GM12878 (cell line): ENCODE results near the gene CPEB3. TPM values are rescaled to one million over a fixed set of nuclear protein-coding genes. Genes with fewer than 3 reads are reported as not detected.
A peak's percentile ranks its signal among the peaks of the same experiment; 100 is the strongest.

ENCODE experiments used
- ATAC-seq: fragments of 200-7000 bp; cut with Tn5 transposase; 3 replicates; pipeline ENCODE4 v1.9.1; 2020; ENCODE audit warnings: mild to moderate bottlenecking, moderate library complexity
- BruUV-seq: library from RNA; stranded (reverse); fragments of 400-500 nt; replicated peaks from 2 replicates; lab custom pipeline; 2021; lab: Mats Ljungman, UMichigan
- CTCF ChIA-PET: fragments of 300-600 bp; sonication (Branson Sonifier 250); formaldehyde crosslinking; extraction: SDS; loops from one replicate; lab custom pipeline; 2021; ENCODE audit warnings: inconsistent platforms; lab: Yijun Ruan, JAX
- POLR2A ChIA-PET: fragments of 350-600 bp; formaldehyde crosslinking; extraction: SDS; loops from one replicate; lab custom pipeline; 2021; ENCODE audit warnings: inconsistent platforms; lab: Charles Lee
- RAD21 ChIA-PET: fragments of 300-600 bp; sonication (Branson Sonifier 250); formaldehyde crosslinking; loops from one replicate; lab custom pipeline; 2023; ENCODE audit warnings: antibody characterized with exemption; ENCODE audit not compliant: unreplicated experiment; lab: Charles Lee
- SMC1A ChIA-PET: fragments of 300-600 bp; sonication (Branson Sonifier 250); formaldehyde crosslinking; loops from one replicate; lab custom pipeline; 2023; ENCODE audit not compliant: unreplicated experiment, uncharacterized antibody; lab: Charles Lee
- DNase-seq: peaks from one replicate; pipeline ENCODE4 v3.0.0-alpha.2; 2011; ENCODE audit warnings: low read depth, low spot score
- FAIRE-seq: peaks from 3 replicates; lab custom pipeline; 2011; peaks lifted over from hg19 to GRCh38; lab: Jason Lieb, UNC
- H2AFZ ChIP-seq: 2 replicates; pipeline ENCODE4 v1.6.0; 2011; ENCODE audit warnings: low read depth, low read length, control low read depth; ENCODE audit not compliant: control insufficient read depth
- H3K27ac ChIP-seq: 2 replicates; pipeline ENCODE4 v1.5.1; 2011; ENCODE audit warnings: control low read depth; ENCODE audit not compliant: control insufficient read depth, insufficient read depth
- H3K27me3 ChIP-seq, 2 experiments: replicated peaks in 1 of 2; 2 replicates each; pipeline versions ENCODE4 v1.6.0 to v1.6.1; 2011; ENCODE audit warnings: low read length in 1 of 2; ENCODE audit not compliant: control insufficient read depth in 2 of 2, insufficient read depth in 2 of 2
- H3K36me3 ChIP-seq, 2 experiments: 2 replicates each; pipeline ENCODE4 v1.5.1; 2011; ENCODE audit warnings: low read length in 1 of 2; ENCODE audit not compliant: control insufficient read depth in 2 of 2, insufficient read depth in 2 of 2
- H3K4me1 ChIP-seq: 2 replicates; pipeline ENCODE4 v1.6.1; 2011; ENCODE audit warnings: mild to moderate bottlenecking, low read length, moderate library complexity, mixed read lengths; ENCODE audit not compliant: control insufficient read depth, insufficient read depth
- H3K4me2 ChIP-seq: 2 replicates; pipeline ENCODE4 v1.6.0; 2011; ENCODE audit warnings: control low read depth; ENCODE audit not compliant: control insufficient read depth, insufficient read depth
- H3K4me3 ChIP-seq: fragments of 200-600 bp; sonication (generic); 2 replicates; pipeline ENCODE4 v1.5.1; 2016
- H3K79me2 ChIP-seq: 2 replicates; pipeline ENCODE4 v1.6.0; 2011; ENCODE audit warnings: low read length; ENCODE audit not compliant: control insufficient read depth, insufficient read depth
- H3K9ac ChIP-seq: 2 replicates; pipeline ENCODE4 v1.8.0; 2011; ENCODE audit warnings: low read length, control low read depth, mixed read lengths; ENCODE audit not compliant: control insufficient read depth, insufficient read depth
- H3K9me3 ChIP-seq: replicated peaks from 3 replicates; pipeline ENCODE4 v1.5.1; 2011; ENCODE audit warnings: mild to moderate bottlenecking, low read length; ENCODE audit not compliant: control insufficient read depth, insufficient read depth
- H4K20me1 ChIP-seq: 2 replicates; pipeline ENCODE4 v1.6.0; 2011; ENCODE audit not compliant: control insufficient read depth, insufficient read depth
- CREB1 ChIP-seq: IDR thresholded peaks from 2 replicates; pipeline ENCODE4 v1.6.1; 2012; ENCODE audit warnings: low read depth, mild to moderate bottlenecking, inconsistent platforms
- ESRRA ChIP-seq: IDR thresholded peaks from 2 replicates; pipeline ENCODE4 v1.6.1; 2012; ENCODE audit warnings: mild to moderate bottlenecking, low read length, improper control_type of control experiment
- IKZF2 ChIP-seq, 2 experiments: fragments of 450-650 bp; IDR thresholded peaks; 2 replicates each; pipeline ENCODE4 v1.6.1; 2017; ENCODE audit warnings: mild to moderate bottlenecking in 2 of 2, moderate library complexity in 2 of 2
- MEF2B ChIP-seq: fragments of 450-650 bp; IDR thresholded peaks from 2 replicates; pipeline ENCODE4 v1.6.1; 2018; ENCODE audit warnings: mild to moderate bottlenecking, moderate library complexity; ENCODE audit not compliant: partially characterized antibody, poor library complexity, severe bottlenecking
- MYC ChIP-seq: IDR thresholded peaks from 2 replicates; pipeline ENCODE4 v1.6.1; 2011; ENCODE audit warnings: mild to moderate bottlenecking, low read length, moderate library complexity, inconsistent platforms; ENCODE audit not compliant: insufficient read depth, insufficient replicate concordance, insufficient read length, severe bottlenecking
- PBX3 ChIP-seq: IDR thresholded peaks from 2 replicates; pipeline ENCODE4 v1.6.1; 2011; ENCODE audit warnings: mild to moderate bottlenecking, low read depth, low read length, moderate library complexity; ENCODE audit not compliant: insufficient replicate concordance
- RB1 ChIP-seq: fragments of 450-650 bp; formaldehyde crosslinking; IDR thresholded peaks from 2 replicates; pipeline ENCODE4 v1.6.1; 2017; ENCODE audit warnings: mild to moderate bottlenecking, borderline replicate concordance
- SUPT20H ChIP-seq: IDR thresholded peaks from 2 replicates; pipeline ENCODE4 v1.6.1; 2011; ENCODE audit warnings: low read depth, mild to moderate bottlenecking, low read length, moderate library complexity, borderline replicate concordance; ENCODE audit not compliant: control insufficient read depth
- TARDBP ChIP-seq: IDR thresholded peaks from 2 replicates; pipeline ENCODE4 v1.6.1; 2016; ENCODE audit warnings: borderline replicate concordance
- ZNF384 ChIP-seq: IDR thresholded peaks from 2 replicates; pipeline ENCODE4 v1.6.1; 2012; ENCODE audit warnings: low read depth, mild to moderate bottlenecking, low read length, improper control_type of control experiment, borderline replicate concordance
- in situ Hi-C: fragments of 300-500 bp; cut with MboI; formaldehyde crosslinking; loops from 9 replicates; pipeline ENCODE4 v1.14.3; 2018; ENCODE audit warnings: mixed read lengths
- intact Hi-C: fragments of 100-400 bp; cut with micrococcal nuclease; formaldehyde crosslinking; loops from one replicate; pipeline ENCODE4 v1.14.2; 2022; ENCODE audit not compliant: unreplicated experiment
- polyA plus RNA-seq, 11 experiments: library from polyadenylated mRNA; depleted of rRNA in 4 of 11; unstranded in 6 of 11; stranded (reverse) in 5 of 11; fragments of >200 nt; fragmentation: Nextera tagmentation in 4 of 11; fragmentation: Illumina TruSeq in 1 of 11; extraction: Ambion mirVana in 4 of 11; extraction: Trizol in 1 of 11; gene quantifications; 1 replicate in 1 of 11; 2 replicates in 10 of 11; pipeline versions ENCODE4 v1.2.1 to v1.2.3, GENCODE V29; 2011 to 2016; ENCODE audit warnings: inconsistent platforms in 2 of 11, missing spikeins in 2 of 11, low read depth in 1 of 11
- total RNA-seq, 4 experiments: library from RNA; depleted of rRNA in 3 of 4; stranded (reverse); fragments of >200 nt in 3 of 4; fragmentation: Illumina TruSeq in 1 of 4; extraction: Trizol in 1 of 4; gene quantifications; 2 replicates each; pipeline versions ENCODE4 v1.2.1 to v1.2.3, GENCODE V29; 2013 to 2021
- TF ChIP-seq, protein P1 (sequence below): fragments of 450-650 bp; IDR thresholded peaks from 2 replicates; pipeline ENCODE4 v1.6.1; 2016; ENCODE audit warnings: mild to moderate bottlenecking
- TF ChIP-seq, protein P2 (sequence below): IDR thresholded peaks from 2 replicates; pipeline ENCODE4 v1.6.1; 2012; ENCODE audit warnings: low read depth, low read length, improper control_type of control experiment
- TF ChIP-seq, protein P3 (sequence below): fragments of 450-650 bp; formaldehyde crosslinking; IDR thresholded peaks from 2 replicates; pipeline ENCODE4 v1.4.0; 2020; ENCODE audit warnings: mild to moderate bottlenecking, moderate library complexity

CPEB3 gene
- total and polyA plus RNA-seq, 10 of the 15 experiments (the other 5 are each of a cell fraction or from before 2014, with no cell fraction given), result 0.50 to 2.3 (median 1.2) TPM

DNA sequence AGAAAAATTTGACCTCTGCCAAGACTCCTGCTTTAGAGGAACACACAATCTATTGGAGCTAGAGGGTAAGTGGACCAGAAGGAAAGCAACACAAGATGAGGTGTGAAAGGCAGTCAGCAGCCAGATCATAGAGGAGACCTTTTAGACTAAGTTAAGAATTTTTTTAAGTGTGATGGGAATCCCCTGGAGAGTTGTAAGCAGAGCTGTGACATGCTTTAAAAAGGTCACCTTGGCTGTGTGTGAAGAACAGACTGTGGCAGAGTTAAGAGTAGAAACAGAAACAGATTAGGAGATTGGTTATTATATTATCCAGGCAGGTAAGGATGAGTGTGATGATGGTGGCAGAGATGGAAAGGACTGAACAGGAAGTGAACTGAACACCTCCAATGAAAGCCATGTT is 23.5 kb downstream of the CPEB3 start:
- Histone ChIP-seq H3K4me3 (no peak overlapping the region), H3K36me3 (no peaks in the 10 kb centered on the region), H3K27me3 (no peaks in the 10 kb centered on the region), H4K20me1 (no peaks in the 10 kb centered on the region), H3K9ac (no peak overlapping the region), H3K27ac (no peak overlapping the region; the same call in 1 of the 2 replicates), H3K4me1 (peaks cover 21% of the 10 kb centered on the region), H3K79me2 (no peaks in the 10 kb centered on the region), H3K4me2 (no peak overlapping the region), H2AFZ (no peak overlapping the region), H3K9me3 (no peaks in the 10 kb centered on the region)
- ChIA-PET RAD21 (interaction anchor here (0.6 to 1.5 kb wide), 4 partner anchors 20 to 179 kb away, joined by 3 to 5 read pairs (median 3); no protein-coding TSS in a partner anchor), SMC1A (interaction anchor here (0.6 to 1.2 kb wide), 4 partner anchors 11 to 277 kb away, joined by 3 read pairs; partner anchors contain the start of genes CPEB3 and MARCHF5), CTCF (interaction anchor here (0.6 to 1.2 kb wide), 2 partner anchors 20 to 25 kb away, joined by 3 read pairs; no protein-coding TSS in a partner anchor), POLR2A (interaction anchor here (0.5 to 1.5 kb wide), 5 partner anchors 10 to 24 kb away, joined by 3 to 4 read pairs (median 3); partner anchors contain the start of gene MARCHF5)
- in situ Hi-C loops, result no loop called here
- ATAC-seq (peak; percentile 70), FAIRE-seq (no peak), DNase-seq (no peak)
- intact Hi-C loops, result no loop called here
- no TSS peak for BruUV-seq
- TF ChIP-seq, protein P1, sequence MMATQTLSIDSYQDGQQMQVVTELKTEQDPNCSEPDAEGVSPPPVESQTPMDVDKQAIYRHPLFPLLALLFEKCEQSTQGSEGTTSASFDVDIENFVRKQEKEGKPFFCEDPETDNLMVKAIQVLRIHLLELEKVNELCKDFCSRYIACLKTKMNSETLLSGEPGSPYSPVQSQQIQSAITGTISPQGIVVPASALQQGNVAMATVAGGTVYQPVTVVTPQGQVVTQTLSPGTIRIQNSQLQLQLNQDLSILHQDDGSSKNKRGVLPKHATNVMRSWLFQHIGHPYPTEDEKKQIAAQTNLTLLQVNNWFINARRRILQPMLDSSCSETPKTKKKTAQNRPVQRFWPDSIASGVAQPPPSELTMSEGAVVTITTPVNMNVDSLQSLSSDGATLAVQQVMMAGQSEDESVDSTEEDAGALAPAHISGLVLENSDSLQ, result peak; percentile 24; the same call in 1 of the 2 replicates
- TF ChIP-seq IKZF2 (IDR thresholded peaks at IDR 0.05), result peak in 1 of 2 experiments; percentile 24; a peak in 1 of 4 replicates
- TF ChIP-seq, protein P2, sequence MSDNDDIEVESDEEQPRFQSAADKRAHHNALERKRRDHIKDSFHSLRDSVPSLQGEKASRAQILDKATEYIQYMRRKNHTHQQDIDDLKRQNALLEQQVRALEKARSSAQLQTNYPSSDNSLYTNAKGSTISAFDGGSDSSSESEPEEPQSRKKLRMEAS, result no peak
- no peak for TF ChIP-seq TARDBP
- TF ChIP-seq ZNF384, result peak; percentile 46; the same call in 1 of the 2 replicates
- no peak for TF ChIP-seq CREB1
- TF ChIP-seq, protein P3, sequence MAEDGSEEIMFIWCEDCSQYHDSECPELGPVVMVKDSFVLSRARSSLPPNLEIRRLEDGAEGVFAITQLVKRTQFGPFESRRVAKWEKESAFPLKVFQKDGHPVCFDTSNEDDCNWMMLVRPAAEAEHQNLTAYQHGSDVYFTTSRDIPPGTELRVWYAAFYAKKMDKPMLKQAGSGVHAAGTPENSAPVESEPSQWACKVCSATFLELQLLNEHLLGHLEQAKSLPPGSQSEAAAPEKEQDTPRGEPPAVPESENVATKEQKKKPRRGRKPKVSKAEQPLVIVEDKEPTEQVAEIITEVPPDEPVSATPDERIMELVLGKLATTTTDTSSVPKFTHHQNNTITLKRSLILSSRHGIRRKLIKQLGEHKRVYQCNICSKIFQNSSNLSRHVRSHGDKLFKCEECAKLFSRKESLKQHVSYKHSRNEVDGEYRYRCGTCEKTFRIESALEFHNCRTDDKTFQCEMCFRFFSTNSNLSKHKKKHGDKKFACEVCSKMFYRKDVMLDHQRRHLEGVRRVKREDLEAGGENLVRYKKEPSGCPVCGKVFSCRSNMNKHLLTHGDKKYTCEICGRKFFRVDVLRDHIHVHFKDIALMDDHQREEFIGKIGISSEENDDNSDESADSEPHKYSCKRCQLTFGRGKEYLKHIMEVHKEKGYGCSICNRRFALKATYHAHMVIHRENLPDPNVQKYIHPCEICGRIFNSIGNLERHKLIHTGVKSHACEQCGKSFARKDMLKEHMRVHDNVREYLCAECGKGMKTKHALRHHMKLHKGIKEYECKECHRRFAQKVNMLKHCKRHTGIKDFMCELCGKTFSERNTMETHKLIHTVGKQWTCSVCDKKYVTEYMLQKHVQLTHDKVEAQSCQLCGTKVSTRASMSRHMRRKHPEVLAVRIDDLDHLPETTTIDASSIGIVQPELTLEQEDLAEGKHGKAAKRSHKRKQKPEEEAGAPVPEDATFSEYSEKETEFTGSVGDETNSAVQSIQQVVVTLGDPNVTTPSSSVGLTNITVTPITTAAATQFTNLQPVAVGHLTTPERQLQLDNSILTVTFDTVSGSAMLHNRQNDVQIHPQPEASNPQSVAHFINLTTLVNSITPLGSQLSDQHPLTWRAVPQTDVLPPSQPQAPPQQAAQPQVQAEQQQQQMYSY (CRISPR knock-in tag), result no peak
- TF ChIP-seq SUPT20H, result no peak
- peak; percentile 92; the same call in 1 of the 2 replicates for TF ChIP-seq ESRRA
- peak; percentile 77 for TF ChIP-seq MEF2B
- no peak for TF ChIP-seq MYC
- no peak for TF ChIP-seq PBX3
- TF ChIP-seq RB1, result no peak
